IMR-90 (cell line): Measurements from ENCODE around the gene BMP7. TPM values are rescaled to one million over a fixed set of nuclear protein-coding genes. Genes with fewer than 3 reads are reported as not detected.

Experiments used
- ATAC-seq: fragments of 200-7000 bp; cut with Tn5 transposase; 2 replicates; pipeline ENCODE4 v1.9.1; 2020; ENCODE audit warnings: low read depth, mild to moderate bottlenecking, moderate library complexity
- BruUV-seq: library from RNA; stranded (reverse); fragments of 400-500 nt; replicated peaks from 2 replicates; lab custom pipeline; 2021; lab: Mats Ljungman, UMichigan
- CTCF ChIA-PET: fragments of 300-600 bp; formaldehyde crosslinking; extraction: SDS; loops from one replicate; lab custom pipeline; 2021; ENCODE audit warnings: antibody characterized with exemption; lab: Yijun Ruan, JAX
- POLR2A ChIA-PET: fragments of 300-600 bp; sonication (Branson Sonifier 250); formaldehyde crosslinking; loops from one replicate; lab custom pipeline; 2022; ENCODE audit warnings: antibody characterized with exemption; ENCODE audit not compliant: unreplicated experiment; lab: Charles Lee
- DNase-seq: peaks from one replicate; pipeline ENCODE4 v3.0.0; 2013
- H2AFZ ChIP-seq: replicated peaks from 2 replicates; pipeline ENCODE3; 2013; ENCODE audit warnings: low read length, mild to moderate bottlenecking; ENCODE audit not compliant: poor library complexity
- H2AK5ac ChIP-seq: 2 replicates; pipeline ENCODE4 v1.6.1; 2013; ENCODE audit warnings: low read depth, low read length, inconsistent platforms
- H2AK9ac ChIP-seq: replicated peaks from 2 replicates; pipeline ENCODE3; 2013; ENCODE audit warnings: mild to moderate bottlenecking, low read depth, low read length, moderate library complexity; ENCODE audit not compliant: poor library complexity
- H2BK120ac ChIP-seq: 2 replicates; pipeline ENCODE4 v1.6.1; 2013; ENCODE audit warnings: low read depth, low read length, inconsistent platforms
- H2BK15ac ChIP-seq: 3 replicates; pipeline ENCODE4 v1.6.1; 2013; ENCODE audit warnings: low read depth, low read length, inconsistent platforms
- H2BK20ac ChIP-seq: 2 replicates; pipeline ENCODE4 v1.6.1; 2013; ENCODE audit warnings: low read depth, mild to moderate bottlenecking, inconsistent platforms, low read length, moderate library complexity
- H2BK5ac ChIP-seq: 2 replicates; pipeline ENCODE4 v1.6.1; 2013; ENCODE audit warnings: mild to moderate bottlenecking, low read depth, low read length, inconsistent platforms; ENCODE audit not compliant: poor library complexity, severe bottlenecking
- H3K14ac ChIP-seq: replicated peaks from 2 replicates; pipeline ENCODE4 v1.6.1; 2013; ENCODE audit warnings: low read depth, low read length, inconsistent platforms
- H3K18ac ChIP-seq: 2 replicates; pipeline ENCODE4 v1.6.1; 2013; ENCODE audit warnings: low read depth, low read length, control low read depth
- H3K23ac ChIP-seq: 2 replicates; pipeline ENCODE4 v1.6.1; 2013; ENCODE audit warnings: low read depth, low read length, inconsistent platforms
- H3K27ac ChIP-seq: 2 replicates; pipeline ENCODE4 v1.5.1; 2013; ENCODE audit warnings: mild to moderate bottlenecking, control low read depth, low read length; ENCODE audit not compliant: insufficient read depth
- H3K27me3 ChIP-seq: 2 replicates; pipeline ENCODE4 v1.6.1; 2013; ENCODE audit warnings: low read length; ENCODE audit not compliant: control insufficient read depth, insufficient read depth
- H3K36me3 ChIP-seq: 2 replicates; pipeline ENCODE4 v1.6.1; 2013; ENCODE audit warnings: low read length, mixed read lengths; ENCODE audit not compliant: control insufficient read depth, insufficient read depth
- H3K4ac ChIP-seq: 2 replicates; pipeline ENCODE4 v1.6.1; 2013; ENCODE audit warnings: low read depth, low read length, inconsistent platforms
- H3K4me1 ChIP-seq: 2 replicates; pipeline ENCODE4 v1.6.1; 2013; ENCODE audit warnings: low read length, mixed read lengths; ENCODE audit not compliant: control insufficient read depth, insufficient read depth
- H3K4me2 ChIP-seq: 2 replicates; pipeline ENCODE4 v1.6.1; 2013; ENCODE audit warnings: low read depth, mild to moderate bottlenecking, control low read depth, low read length, moderate library complexity
- H3K4me3 ChIP-seq: 2 replicates; pipeline ENCODE4 v1.5.1; 2013; ENCODE audit warnings: low read depth, mild to moderate bottlenecking, control low read depth, low read length, moderate library complexity; ENCODE audit not compliant: insufficient read depth
- H3K56ac ChIP-seq: 2 replicates; pipeline ENCODE4 v1.6.1; 2013; ENCODE audit warnings: low read length, inconsistent platforms; ENCODE audit not compliant: insufficient read depth; ENCODE audit errors: extremely low read depth
- H3K79me1 ChIP-seq, 2 experiments: 2 replicates each; pipeline ENCODE4 v1.6.1; 2013; ENCODE audit warnings: low read length in 2 of 2, inconsistent platforms in 1 of 2, low read depth in 1 of 2
- H3K9ac ChIP-seq: 2 replicates; pipeline ENCODE4 v1.6.1; 2013; ENCODE audit warnings: low read depth, low read length, control low read depth
- H3K9me1 ChIP-seq: 2 replicates; pipeline ENCODE4 v1.6.1; 2013; ENCODE audit warnings: low read length, inconsistent platforms; ENCODE audit not compliant: insufficient read depth
- H3K9me3 ChIP-seq: 2 replicates; pipeline ENCODE4 v1.6.1; 2013; ENCODE audit warnings: low read length; ENCODE audit not compliant: control insufficient read depth, insufficient read depth
- H4K20me1 ChIP-seq: 2 replicates; pipeline ENCODE4 v1.6.1; 2013; ENCODE audit warnings: low read length, inconsistent platforms; ENCODE audit not compliant: insufficient read depth
- H4K5ac ChIP-seq: 2 replicates; pipeline ENCODE4 v1.6.1; 2013; ENCODE audit warnings: mild to moderate bottlenecking, low read depth, low read length, control low read depth
- H4K8ac ChIP-seq, 2 experiments: 2 replicates each; pipeline ENCODE4 v1.6.1; 2013; ENCODE audit warnings: low read depth in 2 of 2, low read length in 2 of 2, control low read depth in 1 of 2, inconsistent platforms in 1 of 2
- H4K91ac ChIP-seq: 2 replicates; pipeline ENCODE4 v1.6.1; 2013; ENCODE audit warnings: low read depth, low read length, inconsistent platforms; ENCODE audit not compliant: insufficient read depth
- BHLHE40 ChIP-seq: fragments of 150-350 bp; IDR thresholded peaks from 2 replicates; pipeline ENCODE4 v1.6.1; 2016; ENCODE audit warnings: mild to moderate bottlenecking, low read depth, low read length
- CEBPB ChIP-seq: IDR thresholded peaks from 2 replicates; pipeline ENCODE4 v1.6.1; 2012; ENCODE audit warnings: low read depth, low read length, improper control_type of control experiment
- CHD1 ChIP-seq: IDR thresholded peaks from 2 replicates; pipeline ENCODE4 v1.6.1; 2012; ENCODE audit warnings: low read depth, low read length, improper control_type of control experiment
- FOS ChIP-seq: fragments of 150-350 bp; IDR thresholded peaks from 2 replicates; pipeline ENCODE4 v1.6.1; 2016; ENCODE audit warnings: low read depth, low read length
- MAFK ChIP-seq: IDR thresholded peaks from 2 replicates; pipeline ENCODE4 v1.6.1; 2012; ENCODE audit warnings: low read depth, low read length, improper control_type of control experiment
- MAZ ChIP-seq: IDR thresholded peaks from 2 replicates; pipeline ENCODE4 v1.6.1; 2012; ENCODE audit warnings: low read depth, mild to moderate bottlenecking, low read length, improper control_type of control experiment, moderate library complexity, borderline replicate concordance
- MXI1 ChIP-seq: IDR thresholded peaks from 2 replicates; pipeline ENCODE4 v1.6.1; 2012; ENCODE audit warnings: low read depth, mild to moderate bottlenecking, low read length, moderate library complexity, borderline replicate concordance
- NFE2L2 ChIP-seq: fragments of 150-350 bp; IDR thresholded peaks from 2 replicates; pipeline ENCODE4 v1.6.1; 2016; ENCODE audit warnings: low read depth, mild to moderate bottlenecking, low read length
- POLR2A ChIP-seq: IDR thresholded peaks from 2 replicates; pipeline ENCODE4 v1.6.1; 2012; ENCODE audit warnings: mild to moderate bottlenecking, low read depth, low read length
- RAD21 ChIP-seq: IDR thresholded peaks from 2 replicates; pipeline ENCODE4 v1.6.1; 2012; ENCODE audit warnings: low read length, improper control_type of control experiment
- RCOR1 ChIP-seq: IDR thresholded peaks from 2 replicates; pipeline ENCODE4 v1.6.1; 2012; ENCODE audit warnings: mild to moderate bottlenecking, low read length, improper control_type of control experiment; ENCODE audit not compliant: insufficient replicate concordance
- RFX5 ChIP-seq: IDR thresholded peaks from 2 replicates; pipeline ENCODE4 v1.8.0; 2012; ENCODE audit warnings: low read depth, mild to moderate bottlenecking, low read length, moderate library complexity
- SMC3 ChIP-seq: fragments of 150-350 bp; IDR thresholded peaks from 2 replicates; pipeline ENCODE4 v1.6.1; 2016; ENCODE audit warnings: low read depth, mild to moderate bottlenecking, antibody characterized with exemption, low read length, moderate library complexity
- WGBS, 2 experiments: methylation state at CpG; one replicate each; pipeline versions ENCODE4 v1.1.5 to v1.1.7; 2013; ENCODE audit warnings: missing lambda C conversion rate in 2 of 2; ENCODE audit not compliant: insufficient read length in 1 of 2; ENCODE audit errors: extremely low coverage in 2 of 2; 5-methylcytosine and 5-hydroxymethylcytosine counted together
- dilution Hi-C: fragments of 300-500 bp; cut with HindIII; formaldehyde crosslinking; loops from one replicate; pipeline ENCODE4 v1.14.3; 2018; ENCODE audit warnings: low sequenced_read_pairs; ENCODE audit not compliant: unreplicated experiment
- in situ Hi-C: fragments of 300-500 bp; cut with MboI; formaldehyde crosslinking; loops from 3 replicates; pipeline ENCODE4 v1.14.3; 2019; ENCODE audit warnings: low sequenced_read_pairs, inconsistent platforms, mixed read lengths
- intact Hi-C: fragments of 100-400 bp; cut with micrococcal nuclease; formaldehyde crosslinking; loops from 2 replicates; pipeline ENCODE4 v1.10.0; 2022
- polyA plus RNA-seq, 3 experiments: library from polyadenylated mRNA; depleted of rRNA; stranded (reverse); fragments of >200 nt; gene quantifications; 2 replicates each; pipeline ENCODE4 v1.2.3, GENCODE V29; 2012; ENCODE audit warnings: low replicate concordance in 1 of 3
- total RNA-seq: library from RNA; depleted of rRNA; stranded (reverse); fragments of >200 nt; gene quantifications from 2 replicates; pipeline ENCODE4 v1.2.3, GENCODE V29; 2012
- TF ChIP-seq, protein P1 (sequence below): fragments of 150-350 bp; IDR thresholded peaks from 2 replicates; pipeline ENCODE4 v1.6.1; 2016; ENCODE audit warnings: low read depth, mild to moderate bottlenecking, low read length, moderate library complexity, borderline replicate concordance
- TF ChIP-seq, protein P2 (sequence below): fragments of 150-350 bp; IDR thresholded peaks from 2 replicates; pipeline ENCODE4 v1.6.1; 2017; ENCODE audit warnings: mild to moderate bottlenecking, antibody characterized with exemption, low read length, low read depth

BMP7 gene
- total and polyA plus RNA-seq, 2 of the 4 experiments (the other 2 are of a cell fraction) = not detected

DNA sequence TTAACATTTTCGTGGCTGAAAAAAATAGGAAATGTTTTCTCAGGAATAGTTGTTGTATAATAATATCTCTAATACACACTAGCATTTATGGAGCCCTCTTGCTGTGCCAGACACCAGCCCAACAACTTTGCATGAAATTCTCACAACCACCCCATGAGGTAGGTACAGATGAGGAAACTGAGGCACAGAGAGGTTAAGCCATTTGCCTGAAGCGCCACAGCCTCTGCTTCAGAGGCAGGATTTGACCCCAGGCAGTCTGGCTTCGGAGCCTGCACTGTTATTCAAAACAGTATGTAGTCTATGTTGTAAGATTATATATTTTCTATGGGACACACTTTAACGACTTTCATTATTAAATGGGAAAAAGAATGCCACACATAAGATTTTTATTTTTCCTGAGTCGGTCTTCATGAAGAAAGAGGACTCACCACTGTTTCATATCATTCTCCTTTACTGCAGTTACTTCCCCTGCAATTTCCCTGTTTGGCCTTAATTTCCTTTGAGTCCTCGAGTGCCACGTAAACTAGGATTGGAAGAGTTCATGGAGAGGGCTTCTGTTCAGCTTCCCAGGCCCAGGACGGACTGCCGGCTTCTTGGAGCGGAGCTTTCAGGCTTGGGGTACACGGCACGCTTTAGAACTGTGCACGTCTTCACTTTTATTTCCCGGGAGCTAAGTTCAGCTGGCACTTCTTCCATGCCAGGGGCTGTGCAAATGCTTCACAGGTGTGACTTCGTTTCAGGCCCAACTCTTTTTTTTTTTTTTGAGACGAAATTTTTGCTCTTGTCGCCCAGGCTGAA is 128.0 kb downstream of the BMP7 start (continued):
- no peak for TF ChIP-seq NFE2L2

DNA sequence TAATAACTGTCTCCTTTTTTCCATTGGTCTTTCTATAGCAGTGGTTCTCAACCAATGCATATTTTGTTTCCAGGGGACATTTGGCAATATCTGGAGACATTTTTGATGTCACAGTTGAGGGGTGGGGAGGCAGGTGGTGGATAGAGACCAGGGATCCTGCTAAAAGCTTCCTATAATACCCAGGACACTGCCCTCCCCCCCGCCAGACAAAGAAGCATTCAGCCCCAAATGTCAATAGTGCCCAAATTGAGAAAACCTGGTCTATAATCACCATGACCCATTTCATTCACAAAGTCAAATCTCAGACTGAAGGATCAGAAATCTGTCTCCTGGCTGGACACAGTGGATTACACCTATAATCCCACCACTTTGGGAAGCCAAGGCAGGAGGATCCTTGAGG is 128.8 kb downstream of the BMP7 start:
- no peak overlapping the region for H2AFZ ChIP-seq
- no peaks in the 10 kb centered on the region for H4K20me1 ChIP-seq
- ChIA-PET CTCF (no interaction called here), POLR2A (no interaction called here)
- no peak overlapping the region for H4K91ac ChIP-seq
- no peak overlapping the region for H3K4ac ChIP-seq
- no peak overlapping the region for H3K9ac ChIP-seq
- H3K27me3 ChIP-seq = no peaks in the 10 kb centered on the region
- H3K56ac ChIP-seq = no peak overlapping the region
- peaks cover 8% of the 10 kb centered on the region for H3K9me3 ChIP-seq
- intact Hi-C loops (no loop called here), dilution Hi-C loops (no loop called here), in situ Hi-C loops (no loop called here)
- no peak overlapping the region for H2BK5ac ChIP-seq
- H4K5ac ChIP-seq = no peak overlapping the region
- WGBS, 2 experiments = no CpG with 5 or more reads among the region's 1 CpG
- H3K14ac ChIP-seq = no peak overlapping the region
- no peaks in the 10 kb centered on the region for H3K9me1 ChIP-seq
- H2AK5ac ChIP-seq = no peak overlapping the region
- DNase-seq = no peak
- no peak overlapping the region for H3K23ac ChIP-seq
- H3K79me1 ChIP-seq = no peaks in the 10 kb centered on the region
- BruUV-seq = no TSS peak
- no peak overlapping the region for H2AK9ac ChIP-seq
- no peak overlapping the region for H2BK120ac ChIP-seq
- no peaks in the 10 kb centered on the region for H3K36me3 ChIP-seq
- ATAC-seq = no peak
- no peaks in the 10 kb centered on the region for H3K4me1 ChIP-seq
- no peak overlapping the region for H4K8ac ChIP-seq
- no peak overlapping the region for H3K4me2 ChIP-seq
- H2BK15ac ChIP-seq = no peak overlapping the region
- H2BK20ac ChIP-seq = no peak overlapping the region
- H3K18ac ChIP-seq = no peak overlapping the region
- no peak overlapping the region for H3K4me3 ChIP-seq
- no peak overlapping the region for H3K27ac ChIP-seq
- TF ChIP-seq SMC3 (no peak), NFE2L2 (no peak), RFX5 (no peak), MAZ (no peak), RAD21 (no peak), MAFK (no peak), MXI1 (no peak), FOS (no peak), RCOR1 (no peak), CEBPB (no peak), POLR2A (no peak), BHLHE40 (no peak), CHD1 (no peak)
- TF ChIP-seq, protein P1, sequence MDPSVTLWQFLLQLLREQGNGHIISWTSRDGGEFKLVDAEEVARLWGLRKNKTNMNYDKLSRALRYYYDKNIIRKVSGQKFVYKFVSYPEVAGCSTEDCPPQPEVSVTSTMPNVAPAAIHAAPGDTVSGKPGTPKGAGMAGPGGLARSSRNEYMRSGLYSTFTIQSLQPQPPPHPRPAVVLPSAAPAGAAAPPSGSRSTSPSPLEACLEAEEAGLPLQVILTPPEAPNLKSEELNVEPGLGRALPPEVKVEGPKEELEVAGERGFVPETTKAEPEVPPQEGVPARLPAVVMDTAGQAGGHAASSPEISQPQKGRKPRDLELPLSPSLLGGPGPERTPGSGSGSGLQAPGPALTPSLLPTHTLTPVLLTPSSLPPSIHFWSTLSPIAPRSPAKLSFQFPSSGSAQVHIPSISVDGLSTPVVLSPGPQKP = no peak
- TF ChIP-seq, protein P2, sequence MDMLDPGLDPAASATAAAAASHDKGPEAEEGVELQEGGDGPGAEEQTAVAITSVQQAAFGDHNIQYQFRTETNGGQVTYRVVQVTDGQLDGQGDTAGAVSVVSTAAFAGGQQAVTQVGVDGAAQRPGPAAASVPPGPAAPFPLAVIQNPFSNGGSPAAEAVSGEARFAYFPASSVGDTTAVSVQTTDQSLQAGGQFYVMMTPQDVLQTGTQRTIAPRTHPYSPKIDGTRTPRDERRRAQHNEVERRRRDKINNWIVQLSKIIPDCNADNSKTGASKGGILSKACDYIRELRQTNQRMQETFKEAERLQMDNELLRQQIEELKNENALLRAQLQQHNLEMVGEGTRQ = no peak
